HepG2 (cell line): ENCODE data around the gene MEGF6. TPM values are rescaled to one million over a fixed set of nuclear protein-coding genes. Genes with fewer than 3 reads are reported as not detected.

Source experiments
- ARID2 ChIP-seq: sonication (generic); formaldehyde crosslinking; IDR thresholded peaks from 2 replicates; pipeline ENCODE4 v1.8.1; 2022; ENCODE audit warnings: mild to moderate bottlenecking, missing genetic modification reagents, borderline replicate concordance
- CREM ChIP-seq, 2 experiments: sonication (generic) in 1 of 2; formaldehyde crosslinking in 1 of 2; IDR thresholded peaks; 2 replicates each; pipeline versions ENCODE4 v1.4.0 to v1.6.1; 2016 to 2020; ENCODE audit warnings: antibody characterized with exemption in 1 of 2, mild to moderate bottlenecking in 1 of 2, missing genetic modification reagents in 1 of 2
- DNMT3B ChIP-seq: conservative IDR thresholded peaks from 2 replicates; pipeline ENCODE4 v1.6.1; 2016; ENCODE audit warnings: missing biosample characterization, control low read depth
- ELF3 ChIP-seq: IDR thresholded peaks from 2 replicates; pipeline ENCODE4 v1.6.1; 2016; ENCODE audit warnings: missing genetic modification reagents, missing compliant biosample characterization
- EP300 ChIP-seq, 3 experiments: sonication (generic) in 1 of 3; formaldehyde crosslinking in 1 of 3; IDR thresholded peaks; 2 replicates each; pipeline versions ENCODE4 v1.5.1 to v1.6.1; 2011 to 2020; ENCODE audit warnings: low read depth in 2 of 3, low read length in 2 of 3, borderline replicate concordance in 1 of 3, improper control_type of control experiment in 1 of 3, mild to moderate bottlenecking in 1 of 3, missing genetic modification reagents in 1 of 3, moderate library complexity in 1 of 3
- FOXM1 ChIP-seq: sonication (generic); formaldehyde crosslinking; IDR thresholded peaks from 2 replicates; pipeline ENCODE4 v1.5.0; 2020; ENCODE audit warnings: missing genetic modification reagents
- GZF1 ChIP-seq: sonication (generic); formaldehyde crosslinking; IDR thresholded peaks from 2 replicates; pipeline ENCODE4 v1.5.1; 2020; ENCODE audit warnings: mild to moderate bottlenecking, missing genetic modification reagents
- HNRNPL ChIP-seq: fragments of 200-400 bp; formaldehyde crosslinking; IDR thresholded peaks from 2 replicates; pipeline ENCODE4 v1.6.1; 2017; ENCODE audit warnings: mild to moderate bottlenecking, low read depth, low read length
- KMT2B ChIP-seq: IDR thresholded peaks from 2 replicates; pipeline ENCODE4 v1.6.1; 2016; ENCODE audit warnings: missing genetic modification reagents, missing compliant biosample characterization
- MED1 ChIP-seq: sonication (generic); formaldehyde crosslinking; IDR thresholded peaks from 2 replicates; pipeline ENCODE4 v1.4.0; 2020; ENCODE audit warnings: missing genetic modification reagents
- MEIS2 ChIP-seq: sonication (generic); formaldehyde crosslinking; IDR thresholded peaks from 2 replicates; pipeline ENCODE4 v1.9.0; 2021; ENCODE audit warnings: mild to moderate bottlenecking, missing genetic modification reagents
- MIER3 ChIP-seq: IDR thresholded peaks from 2 replicates; pipeline ENCODE4 v1.6.1; 2016; ENCODE audit warnings: missing compliant biosample characterization, borderline replicate concordance
- MYNN ChIP-seq: sonication (generic); formaldehyde crosslinking; IDR thresholded peaks from 2 replicates; pipeline ENCODE4 v1.4.0; 2020; ENCODE audit warnings: mild to moderate bottlenecking, low read depth, missing genetic modification reagents
- PCBP1 ChIP-seq: fragments of 200-400 bp; formaldehyde crosslinking; IDR thresholded peaks from 2 replicates; pipeline ENCODE4 v1.6.1; 2017; ENCODE audit warnings: mild to moderate bottlenecking, low read depth, low read length, borderline replicate concordance
- RARA ChIP-seq: IDR thresholded peaks from 2 replicates; pipeline ENCODE4 v1.6.1; 2016; ENCODE audit warnings: missing genetic modification reagents, missing compliant biosample characterization
- RBFOX2 ChIP-seq: fragments of 200-400 bp; formaldehyde crosslinking; IDR thresholded peaks from 2 replicates; pipeline ENCODE4 v1.6.1; 2017; ENCODE audit warnings: low read depth, mild to moderate bottlenecking, low read length
- ZC3H4 ChIP-seq: sonication (generic); formaldehyde crosslinking; IDR thresholded peaks from 2 replicates; pipeline ENCODE4 v1.4.0; 2020; ENCODE audit warnings: missing genetic modification reagents, borderline replicate concordance
- ZNF264 ChIP-seq: sonication (generic); formaldehyde crosslinking; IDR thresholded peaks from 2 replicates; pipeline ENCODE4 v1.4.0; 2020; ENCODE audit warnings: missing genetic modification reagents
- ZNF331 ChIP-seq: sonication (generic); formaldehyde crosslinking; IDR thresholded peaks from 2 replicates; pipeline ENCODE4 v1.4.0; 2020; ENCODE audit warnings: missing genetic modification reagents
- ZNF430 ChIP-seq: sonication (generic); formaldehyde crosslinking; IDR thresholded peaks from 2 replicates; pipeline ENCODE4 v1.9.0; 2021; ENCODE audit warnings: mild to moderate bottlenecking, missing genetic modification reagents
- ZNF546 ChIP-seq: sonication (generic); formaldehyde crosslinking; conservative IDR thresholded peaks from 2 replicates; pipeline ENCODE4 v1.8.1; 2023; ENCODE audit warnings: mild to moderate bottlenecking, missing genetic modification reagents
- ZNF605 ChIP-seq: sonication (generic); formaldehyde crosslinking; IDR thresholded peaks from 2 replicates; pipeline ENCODE4 v1.8.0; 2022; ENCODE audit warnings: mild to moderate bottlenecking, missing genetic modification reagents
- ZNF709 ChIP-seq: sonication (generic); formaldehyde crosslinking; IDR thresholded peaks from 2 replicates; pipeline ENCODE4 v1.5.0; 2020; ENCODE audit warnings: mild to moderate bottlenecking, missing genetic modification reagents
- ZNF749 ChIP-seq: sonication (generic); formaldehyde crosslinking; IDR thresholded peaks from 2 replicates; pipeline ENCODE4 v1.8.0; 2022; ENCODE audit warnings: mild to moderate bottlenecking, missing genetic modification reagents, moderate library complexity, borderline replicate concordance
- ZSCAN20 ChIP-seq: sonication (generic); formaldehyde crosslinking; IDR thresholded peaks from 2 replicates; pipeline ENCODE4 v1.4.0; 2020; ENCODE audit warnings: missing genetic modification reagents, mild to moderate bottlenecking, borderline replicate concordance
- polyA plus RNA-seq, 8 experiments: library from polyadenylated mRNA; depleted of rRNA in 3 of 8; stranded (reverse) in 7 of 8; unstranded in 1 of 8; fragments of >200 nt; fragmentation: Illumina TruSeq in 4 of 8; extraction: Trizol in 4 of 8; gene quantifications; 2 replicates each; pipeline versions ENCODE4 v1.2.1 to v1.2.3, GENCODE V29; 2011 to 2016; ENCODE audit warnings: low read depth in 4 of 8, missing spikeins in 1 of 8, mixed read lengths in 1 of 8; ENCODE audit not compliant: insufficient read depth in 1 of 8
- total RNA-seq, 5 experiments: library from RNA; depleted of rRNA; stranded (reverse); fragments of >200 nt; fragmentation: Illumina TruSeq; extraction: Trizol; gene quantifications; 2 replicates each; pipeline ENCODE4 v1.2.3, GENCODE V29; 2016; ENCODE audit warnings: low read depth in 1 of 5
- TF ChIP-seq, protein P1 (sequence below): sonication (generic); formaldehyde crosslinking; IDR thresholded peaks from 2 replicates; pipeline ENCODE4 v1.8.0; 2022; ENCODE audit warnings: mild to moderate bottlenecking, missing genetic modification reagents; ENCODE audit not compliant: insufficient replicate concordance
- TF ChIP-seq, protein P2 (sequence below): sonication (generic); IDR thresholded peaks from 2 replicates; pipeline ENCODE4 v1.6.1; 2016; ENCODE audit warnings: low read depth, borderline replicate concordance
- TF ChIP-seq, protein P3 (sequence below): sonication (generic); formaldehyde crosslinking; IDR thresholded peaks from 2 replicates; pipeline ENCODE4 v1.5.1; 2020; ENCODE audit warnings: missing genetic modification reagents, mild to moderate bottlenecking, borderline replicate concordance

MEGF6 gene
- total and polyA plus RNA-seq, 2 of the 13 experiments (the other 11 are each of a cell fraction or from before 2014, with no cell fraction given) = 1.9 TPM

DNA sequence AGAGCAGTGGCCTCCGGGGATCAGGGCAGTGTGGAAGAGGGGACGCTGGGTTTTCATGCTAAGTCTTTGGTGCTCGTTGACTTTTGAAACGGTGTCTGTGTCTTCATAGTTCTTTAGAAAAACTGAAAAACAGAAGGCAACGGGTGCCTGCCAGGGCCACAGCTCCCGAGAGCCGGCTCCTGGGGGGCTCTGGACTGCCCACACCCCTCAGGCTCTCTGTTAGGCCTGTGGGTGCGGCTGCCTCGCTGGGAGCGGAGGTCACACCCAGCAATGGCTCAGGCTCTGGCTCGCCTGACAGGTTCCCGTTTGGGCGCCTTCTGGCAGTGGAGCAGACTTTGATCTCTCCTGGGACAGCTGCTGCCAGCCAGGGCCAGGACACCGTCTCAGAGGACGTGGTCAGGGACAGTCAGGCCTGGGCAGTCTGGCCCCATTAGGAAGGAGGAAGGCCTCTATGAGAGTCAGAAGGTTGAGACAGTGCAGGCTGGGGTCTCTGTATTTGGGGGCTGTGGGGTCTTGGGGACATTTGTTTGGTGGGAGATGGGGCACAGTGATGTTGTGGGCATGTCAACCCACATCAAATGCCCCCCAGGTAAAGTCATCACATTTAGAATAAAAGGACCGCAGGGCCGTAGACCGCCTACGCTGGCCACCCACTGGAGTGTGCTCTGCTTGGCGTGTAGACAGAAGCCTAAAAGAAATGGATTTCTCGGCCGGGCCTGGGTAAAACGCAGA is 151.2 kb downstream of the MEGF6 start (continued):
- TF ChIP-seq RARA (CRISPR knock-in tag) (peak; percentile 69), ZNF605 (CRISPR knock-in tag) (0 out of 2 replicates have a peak, but pooled peaks have one; percentile 34), ZNF749 (CRISPR knock-in tag) (no peak), EP300 (IDR thresholded peaks at IDR 0.05; ENCODE audit: low read depth in 2 of 2, low read length in 2 of 2) (0 out of 4 replicates have a peak, but pooled peaks of 1 of the 2 experiments have one; percentile 17), EP300 (CRISPR knock-in tag; IDR thresholded peaks at IDR 0.05; ENCODE audit: borderline replicate concordance) (no peak), CREM (IDR thresholded peaks at IDR 0.05) (0 out of 2 replicates have a peak, but pooled peaks have one; percentile 4), CREM (CRISPR knock-in tag; IDR thresholded peaks at IDR 0.05) (no peak), ZNF331 (CRISPR knock-in tag) (peak; percentile 54; the same call in 1 of the 2 replicates), MIER3 (CRISPR knock-in tag) (peak; percentile 57; the same call in 1 of the 2 replicates), ZNF709 (CRISPR knock-in tag) (no peak), ZNF430 (CRISPR knock-in tag) (peak; percentile 37; the same call in 1 of the 2 replicates), HNRNPL (peak; percentile 89), RBFOX2 (peak; percentile 82), FOXM1 (CRISPR knock-in tag) (no peak), ELF3 (CRISPR knock-in tag) (peak; percentile 28; the same call in 1 of the 2 replicates), MEIS2 (peak; percentile 74; the same call in 1 of the 2 replicates), ZC3H4 (CRISPR knock-in tag) (no peak), ZNF546 (CRISPR knock-in tag) (no peak), MED1 (CRISPR knock-in tag) (peak; percentile 61; the same call in 1 of the 2 replicates), DNMT3B (CRISPR knock-in tag) (no peak), PCBP1 (no peak), MYNN (no peak), GZF1 (CRISPR knock-in tag) (no peak), ARID2 (no peak), ZNF264 (CRISPR knock-in tag) (no peak), KMT2B (CRISPR knock-in tag) (peak; percentile 58; the same call in 1 of the 2 replicates), ZSCAN20 (CRISPR knock-in tag) (no peak)
- TF ChIP-seq, protein P1, sequence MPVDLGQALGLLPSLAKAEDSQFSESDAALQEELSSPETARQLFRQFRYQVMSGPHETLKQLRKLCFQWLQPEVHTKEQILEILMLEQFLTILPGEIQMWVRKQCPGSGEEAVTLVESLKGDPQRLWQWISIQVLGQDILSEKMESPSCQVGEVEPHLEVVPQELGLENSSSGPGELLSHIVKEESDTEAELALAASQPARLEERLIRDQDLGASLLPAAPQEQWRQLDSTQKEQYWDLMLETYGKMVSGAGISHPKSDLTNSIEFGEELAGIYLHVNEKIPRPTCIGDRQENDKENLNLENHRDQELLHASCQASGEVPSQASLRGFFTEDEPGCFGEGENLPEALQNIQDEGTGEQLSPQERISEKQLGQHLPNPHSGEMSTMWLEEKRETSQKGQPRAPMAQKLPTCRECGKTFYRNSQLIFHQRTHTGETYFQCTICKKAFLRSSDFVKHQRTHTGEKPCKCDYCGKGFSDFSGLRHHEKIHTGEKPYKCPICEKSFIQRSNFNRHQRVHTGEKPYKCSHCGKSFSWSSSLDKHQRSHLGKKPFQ (CRISPR knock-in tag) = no peak
- TF ChIP-seq, protein P2, sequence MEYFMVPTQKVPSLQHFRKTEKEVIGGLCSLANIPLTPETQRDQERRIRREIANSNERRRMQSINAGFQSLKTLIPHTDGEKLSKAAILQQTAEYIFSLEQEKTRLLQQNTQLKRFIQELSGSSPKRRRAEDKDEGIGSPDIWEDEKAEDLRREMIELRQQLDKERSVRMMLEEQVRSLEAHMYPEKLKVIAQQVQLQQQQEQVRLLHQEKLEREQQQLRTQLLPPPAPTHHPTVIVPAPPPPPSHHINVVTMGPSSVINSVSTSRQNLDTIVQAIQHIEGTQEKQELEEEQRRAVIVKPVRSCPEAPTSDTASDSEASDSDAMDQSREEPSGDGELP = peak; percentile 92
- TF ChIP-seq, protein P3, sequence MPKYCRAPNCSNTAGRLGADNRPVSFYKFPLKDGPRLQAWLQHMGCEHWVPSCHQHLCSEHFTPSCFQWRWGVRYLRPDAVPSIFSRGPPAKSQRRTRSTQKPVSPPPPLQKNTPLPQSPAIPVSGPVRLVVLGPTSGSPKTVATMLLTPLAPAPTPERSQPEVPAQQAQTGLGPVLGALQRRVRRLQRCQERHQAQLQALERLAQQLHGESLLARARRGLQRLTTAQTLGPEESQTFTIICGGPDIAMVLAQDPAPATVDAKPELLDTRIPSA (CRISPR knock-in tag) = no peak
